Osteocyte (in vitro differentiated cells): ENCODE measurements around the gene ANKRD12. TPM values are rescaled to one million over a fixed set of nuclear protein-coding genes. Genes with fewer than 3 reads are reported as not detected.

Experiments
- DNase-seq: peaks from one replicate; pipeline ENCODE4 v3.0.0; 2021; ENCODE audit warnings: mixed read lengths; ENCODE audit not compliant: unreplicated experiment; ENCODE audit errors: extremely low spot score
- H3K27ac Mint-ChIP-seq: one replicate; pipeline ENCODE4 v1.8.0; 2021; ENCODE audit warnings: mild to moderate bottlenecking, mixed read lengths; ENCODE audit not compliant: unreplicated experiment
- H3K27me3 Mint-ChIP-seq: one replicate; pipeline ENCODE4 v1.8.0; 2021; ENCODE audit warnings: mixed read lengths; ENCODE audit not compliant: unreplicated experiment
- H3K36me3 Mint-ChIP-seq: one replicate; pipeline ENCODE4 v1.8.0; 2021; ENCODE audit warnings: mixed read lengths; ENCODE audit not compliant: unreplicated experiment
- H3K4me1 Mint-ChIP-seq: one replicate; pipeline ENCODE4 v1.8.0; 2021; ENCODE audit warnings: mixed read lengths; ENCODE audit not compliant: unreplicated experiment
- H3K4me3 Mint-ChIP-seq: one replicate; pipeline ENCODE4 v1.8.0; 2021; ENCODE audit warnings: mild to moderate bottlenecking, moderate library complexity, mixed read lengths; ENCODE audit not compliant: unreplicated experiment
- H3K9me3 Mint-ChIP-seq: one replicate; pipeline ENCODE4 v1.8.0; 2021; ENCODE audit warnings: mixed read lengths; ENCODE audit not compliant: unreplicated experiment
- total RNA-seq: library from RNA; stranded (reverse); gene quantifications from 2 replicates; pipeline ENCODE4 v1.2.1, GENCODE V29; 2021
- TF ChIP-seq, protein P1 (sequence below): fragments of 200-600 bp; sonication (generic); IDR thresholded peaks from 2 replicates; pipeline ENCODE4 v1.5.0; 2021; ENCODE audit warnings: antibody characterized with exemption, mild to moderate bottlenecking, moderate library complexity

Gene ANKRD12
- total RNA-seq, 1 donor from 2014 or later: 40.0 TPM

DNA sequence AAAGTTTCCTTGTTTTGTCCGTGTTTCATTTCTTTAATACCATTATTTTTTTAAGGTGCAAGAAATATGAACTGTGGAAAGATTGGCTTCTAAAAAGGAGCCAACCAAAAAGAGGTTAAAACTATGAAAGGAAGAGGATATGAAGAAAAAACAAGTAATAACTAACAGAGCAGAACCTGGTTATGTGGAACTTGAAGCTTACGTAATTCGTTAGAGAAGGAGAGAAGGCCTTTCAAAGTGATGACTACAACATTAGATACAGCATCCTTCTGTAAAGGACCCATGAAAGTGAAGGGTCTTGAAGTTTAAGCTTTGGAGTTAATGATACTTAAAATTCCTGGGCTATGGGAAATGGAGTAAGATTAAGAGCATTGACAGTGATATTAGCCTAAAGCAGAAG, 84.5 kb downstream of the ANKRD12 start:
- TF ChIP-seq, protein P1, sequence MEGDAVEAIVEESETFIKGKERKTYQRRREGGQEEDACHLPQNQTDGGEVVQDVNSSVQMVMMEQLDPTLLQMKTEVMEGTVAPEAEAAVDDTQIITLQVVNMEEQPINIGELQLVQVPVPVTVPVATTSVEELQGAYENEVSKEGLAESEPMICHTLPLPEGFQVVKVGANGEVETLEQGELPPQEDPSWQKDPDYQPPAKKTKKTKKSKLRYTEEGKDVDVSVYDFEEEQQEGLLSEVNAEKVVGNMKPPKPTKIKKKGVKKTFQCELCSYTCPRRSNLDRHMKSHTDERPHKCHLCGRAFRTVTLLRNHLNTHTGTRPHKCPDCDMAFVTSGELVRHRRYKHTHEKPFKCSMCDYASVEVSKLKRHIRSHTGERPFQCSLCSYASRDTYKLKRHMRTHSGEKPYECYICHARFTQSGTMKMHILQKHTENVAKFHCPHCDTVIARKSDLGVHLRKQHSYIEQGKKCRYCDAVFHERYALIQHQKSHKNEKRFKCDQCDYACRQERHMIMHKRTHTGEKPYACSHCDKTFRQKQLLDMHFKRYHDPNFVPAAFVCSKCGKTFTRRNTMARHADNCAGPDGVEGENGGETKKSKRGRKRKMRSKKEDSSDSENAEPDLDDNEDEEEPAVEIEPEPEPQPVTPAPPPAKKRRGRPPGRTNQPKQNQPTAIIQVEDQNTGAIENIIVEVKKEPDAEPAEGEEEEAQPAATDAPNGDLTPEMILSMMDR: no peak
- peaks cover 9% of the 10 kb centered on the region for H3K4me1 Mint-ChIP-seq
- no peak for DNase-seq
- no peaks in the 10 kb centered on the region for H3K27me3 Mint-ChIP-seq
- peaks cover 52% of the 10 kb centered on the region for H3K36me3 Mint-ChIP-seq
- H3K4me3 Mint-ChIP-seq: no peak overlapping the region
- H3K9me3 Mint-ChIP-seq: no peaks in the 10 kb centered on the region
- H3K27ac Mint-ChIP-seq: no peak overlapping the region

DNA sequence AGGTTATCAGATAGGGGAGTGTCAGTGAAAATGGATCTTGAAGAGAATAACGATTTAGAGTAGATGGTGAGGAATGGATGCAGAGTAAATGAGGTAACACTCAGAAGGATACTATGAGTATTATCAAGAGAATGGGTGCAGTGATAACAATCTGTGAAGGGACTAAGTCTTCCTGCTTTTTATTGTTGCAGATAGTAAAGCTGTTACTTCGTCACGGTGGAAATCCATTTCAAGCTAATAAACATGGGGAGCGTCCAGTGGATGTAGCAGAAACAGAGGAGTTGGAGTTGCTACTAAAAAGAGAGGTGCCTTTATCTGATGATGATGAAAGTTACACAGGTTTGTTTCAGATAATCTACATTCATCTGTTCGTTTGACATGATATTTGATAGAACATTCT, 85.1 kb downstream of the ANKRD12 start:
- Mint-ChIP-seq H3K4me1 (peaks cover 9% of the 10 kb centered on the region), H3K27me3 (no peaks in the 10 kb centered on the region), H3K27ac (no peak overlapping the region), H3K36me3 (peaks cover 47% of the 10 kb centered on the region), H3K4me3 (no peak overlapping the region), H3K9me3 (no peaks in the 10 kb centered on the region)
- no peak for DNase-seq
- TF ChIP-seq, protein P1: no peak

DNA sequence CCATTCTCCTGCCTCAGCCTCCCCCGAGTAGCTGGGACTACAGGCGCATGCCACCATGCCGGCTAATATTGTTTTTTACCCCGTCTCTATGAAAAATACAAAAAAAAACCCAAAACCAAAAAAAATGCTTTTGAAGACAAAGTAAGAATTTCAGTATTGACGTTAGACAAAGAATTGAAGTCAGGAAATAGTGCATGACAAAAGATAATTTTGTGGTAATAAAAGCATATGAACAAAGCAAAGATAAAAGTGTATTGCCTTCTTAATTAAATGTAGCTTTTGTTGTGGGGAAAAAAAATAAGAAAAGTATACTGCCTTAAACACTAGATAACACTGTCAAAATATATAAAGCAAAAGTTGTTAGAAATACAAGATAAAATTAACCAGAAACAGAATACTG, 86.8 kb downstream of the ANKRD12 start:
- Mint-ChIP-seq H3K27ac (no peak overlapping the region), H3K4me1 (peaks cover under 1% of the 10 kb centered on the region), H3K4me3 (no peak overlapping the region), H3K27me3 (no peaks in the 10 kb centered on the region), H3K9me3 (no peaks in the 10 kb centered on the region), H3K36me3 (peaks cover 51% of the 10 kb centered on the region)
- DNase-seq: no peak
- TF ChIP-seq, protein P1: no peak

DNA sequence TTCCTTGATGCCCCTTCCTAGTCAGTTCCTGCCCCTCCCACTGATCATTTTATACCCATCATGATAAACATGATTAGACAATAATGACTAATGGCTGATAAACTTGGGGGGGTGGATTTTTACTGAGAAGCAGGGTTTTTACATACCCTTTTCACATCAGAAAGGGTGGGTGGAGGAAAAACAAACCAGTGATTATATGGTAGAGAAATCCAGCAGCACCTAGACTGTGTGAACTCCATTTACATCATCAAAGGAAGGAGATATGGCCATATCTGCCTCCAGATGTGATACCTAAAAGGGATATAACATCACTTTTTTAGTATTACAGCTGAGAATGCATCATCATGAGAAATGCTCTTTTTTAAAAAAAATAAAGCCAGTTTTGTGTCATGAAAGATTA, 89.9 kb downstream of the ANKRD12 start:
- H3K4me3 Mint-ChIP-seq: no peak overlapping the region
- H3K9me3 Mint-ChIP-seq: peaks cover 3% of the 10 kb centered on the region
- DNase-seq: no peak
- no peaks in the 10 kb centered on the region for H3K27me3 Mint-ChIP-seq
- no peak overlapping the region for H3K27ac Mint-ChIP-seq
- TF ChIP-seq, protein P1: no peak
- H3K36me3 Mint-ChIP-seq: peaks cover 53% of the 10 kb centered on the region
- peaks cover 8% of the 10 kb centered on the region for H3K4me1 Mint-ChIP-seq

DNA sequence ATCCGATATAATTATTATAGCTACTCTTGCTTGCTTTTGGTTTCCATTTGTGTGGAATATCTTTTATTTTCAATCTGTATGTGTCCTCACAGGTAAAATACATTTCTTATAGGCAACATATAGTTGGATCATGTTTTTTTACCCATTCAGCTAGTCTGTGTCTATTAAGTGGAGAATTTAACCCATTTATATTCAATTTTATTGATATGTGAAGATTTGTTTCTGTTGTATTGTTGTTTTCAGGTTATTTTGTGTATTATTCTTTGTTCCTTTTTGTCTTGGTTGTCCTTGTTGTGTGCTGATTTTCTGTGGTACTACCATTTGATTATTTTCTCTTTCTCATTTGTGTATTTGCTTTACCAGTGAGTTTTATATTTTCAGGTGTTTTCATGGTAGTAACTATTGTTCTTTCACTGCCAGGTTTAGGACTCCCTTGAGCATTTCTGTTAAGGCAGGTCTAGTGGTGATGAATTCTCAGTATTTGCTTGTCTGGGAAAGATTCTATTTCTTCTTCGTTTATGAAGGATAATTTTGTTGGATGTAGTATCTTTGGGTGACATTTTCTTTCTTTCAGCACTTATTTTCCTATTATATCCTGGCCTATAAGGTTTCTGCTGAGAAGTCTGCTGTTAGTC, 95.4 kb downstream of the ANKRD12 start:
- peaks cover 18% of the 10 kb centered on the region for H3K9me3 Mint-ChIP-seq
- peaks cover 8% of the 10 kb centered on the region for H3K4me1 Mint-ChIP-seq
- peaks cover 72% of the 10 kb centered on the region for H3K36me3 Mint-ChIP-seq
- no peak for DNase-seq
- TF ChIP-seq, protein P1: no peak
- no peaks in the 10 kb centered on the region for H3K27me3 Mint-ChIP-seq
- H3K4me3 Mint-ChIP-seq: no peak overlapping the region
- H3K27ac Mint-ChIP-seq: no peak overlapping the region
